ENCODE data around the gene RRAGB.

The RRAGB gene

DNA sequence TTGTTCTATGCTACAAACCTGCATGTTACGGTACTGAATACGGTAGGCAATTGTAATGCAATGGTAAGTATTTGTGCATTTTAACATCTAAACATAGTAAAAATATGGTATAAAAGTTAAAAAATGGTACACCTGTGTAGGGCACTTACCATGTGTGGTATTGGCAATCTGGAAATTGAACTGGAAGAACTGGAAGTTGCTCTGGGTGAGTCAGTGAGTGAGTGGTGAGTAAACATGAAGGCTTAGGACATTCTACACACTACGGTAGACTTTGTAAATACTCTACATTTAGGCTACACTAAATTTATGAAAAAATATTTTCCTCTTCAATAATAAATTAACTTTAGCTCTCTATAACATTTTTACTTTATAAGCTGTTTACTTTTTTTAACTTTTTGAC, 78.9 kb downstream of the RRAGB start:
- Mint-ChIP-seq H3K4me1 (no peaks in the 10 kb centered on the region), H3K4me3 (no peak overlapping the region), H3K9me3 (peaks cover 1% of the 10 kb centered on the region), H3K36me3 (no peaks in the 10 kb centered on the region), H3K27ac (no peak overlapping the region), H3K27me3 (no peaks in the 10 kb centered on the region)
- no peak for DNase-seq
- CTCF ChIA-PET: no interaction called here

DNA sequence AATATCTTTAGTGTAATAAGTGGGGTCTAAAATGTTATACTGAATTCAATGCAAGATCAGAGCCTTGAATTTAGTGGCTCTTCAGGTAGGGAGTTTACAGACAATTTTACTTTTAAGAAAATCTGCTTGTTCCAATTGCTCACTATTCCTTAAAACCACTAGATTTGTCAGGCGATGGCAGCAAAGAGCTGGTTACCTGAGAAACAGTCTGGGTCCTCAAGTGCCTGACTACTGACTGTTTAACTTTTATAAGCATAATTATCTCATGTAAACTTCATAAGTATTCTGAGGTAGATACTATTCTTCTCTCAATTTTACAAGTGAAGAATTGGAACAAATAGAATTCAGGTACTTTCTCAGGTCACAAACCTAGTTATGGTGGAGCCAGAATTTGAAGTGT, 84.3 kb downstream of the RRAGB start:
- Mint-ChIP-seq H3K9me3 (peaks cover 1% of the 10 kb centered on the region), H3K36me3 (no peaks in the 10 kb centered on the region), H3K4me3 (no peak overlapping the region), H3K4me1 (no peaks in the 10 kb centered on the region), H3K27me3 (no peaks in the 10 kb centered on the region), H3K27ac (no peak overlapping the region)
- CTCF ChIA-PET: no interaction called here
- DNase-seq: no peak
